ENCODE results near the gene PTPRN2.

PTPRN2 gene

GRCh38 chr7:158019726-158020705 is 567.6 kb downstream of the PTPRN2 start:
- Histone ChIP-seq H3K4me1 (ENCODE audit: insufficient read depth, low read length) (peaks cover 14% of the 10 kb centered on the region), H3K36me3 (ENCODE audit: insufficient read depth, low read length) (no peaks in the 10 kb centered on the region), H3K9ac (ENCODE audit: low read depth, low read length) (no peak overlapping the region), H3K9me3 (ENCODE audit: control insufficient read depth, insufficient read depth, low read length) (no peaks in the 10 kb centered on the region)

- H3K4me1 ChIP-seq (ENCODE audit: insufficient read depth, low read length), result peaks cover 19% of the 10 kb centered on the region
- no peak overlapping the region for H3K9ac ChIP-seq (ENCODE audit: low read depth, low read length)
- H3K36me3 ChIP-seq (ENCODE audit: insufficient read depth, low read length), result no peaks in the 10 kb centered on the region
- H3K9me3 ChIP-seq (ENCODE audit: control insufficient read depth, insufficient read depth, low read length), result no peaks in the 10 kb centered on the region
Observed at GRCh38 chr7:158018971-158019645, 568.5 kb downstream of the PTPRN2 start.

GRCh38 chr7:158018098-158018762 is 569.4 kb downstream of the PTPRN2 start:
- H3K9ac ChIP-seq (ENCODE audit: low read depth, low read length), result no peak overlapping the region
- no peaks in the 10 kb centered on the region for H3K9me3 ChIP-seq (ENCODE audit: control insufficient read depth, insufficient read depth, low read length)
- H3K4me1 ChIP-seq (ENCODE audit: insufficient read depth, low read length), result peaks cover 19% of the 10 kb centered on the region
- H3K36me3 ChIP-seq (ENCODE audit: insufficient read depth, low read length), result no peaks in the 10 kb centered on the region

GRCh38 chr7:158017111-158018097 is 570.2 kb downstream of the PTPRN2 start:
- Histone ChIP-seq H3K36me3 (ENCODE audit: insufficient read depth, low read length) (no peaks in the 10 kb centered on the region), H3K9ac (ENCODE audit: low read depth, low read length) (no peak overlapping the region; the same call in 1 of the 2 replicates), H3K4me1 (ENCODE audit: insufficient read depth, low read length) (peaks cover 19% of the 10 kb centered on the region), H3K9me3 (ENCODE audit: control insufficient read depth, insufficient read depth, low read length) (no peaks in the 10 kb centered on the region)

GRCh38 chr7:158016180-158017097 is 571.2 kb downstream of the PTPRN2 start:
- Histone ChIP-seq H3K36me3 (ENCODE audit: insufficient read depth, low read length) (no peaks in the 10 kb centered on the region), H3K9me3 (ENCODE audit: control insufficient read depth, insufficient read depth, low read length) (no peaks in the 10 kb centered on the region), H3K9ac (ENCODE audit: low read depth, low read length) (peak overlapping the region; percentile 58), H3K4me1 (ENCODE audit: insufficient read depth, low read length) (peaks cover 20% of the 10 kb centered on the region)

- no peaks in the 10 kb centered on the region for H3K9me3 ChIP-seq (ENCODE audit: control insufficient read depth, insufficient read depth, low read length)
- peaks cover 27% of the 10 kb centered on the region for H3K4me1 ChIP-seq (ENCODE audit: insufficient read depth, low read length)
- H3K9ac ChIP-seq (ENCODE audit: low read depth, low read length), result peak overlapping the region; percentile 58
- H3K36me3 ChIP-seq (ENCODE audit: insufficient read depth, low read length), result no peaks in the 10 kb centered on the region
Observed at GRCh38 chr7:158015403-158016179, 572.0 kb downstream of the PTPRN2 start.

- Histone ChIP-seq H3K36me3 (ENCODE audit: insufficient read depth, low read length) (no peaks in the 10 kb centered on the region), H3K9me3 (ENCODE audit: control insufficient read depth, insufficient read depth, low read length) (no peaks in the 10 kb centered on the region), H3K4me1 (ENCODE audit: insufficient read depth, low read length) (peaks cover 32% of the 10 kb centered on the region), H3K9ac (ENCODE audit: low read depth, low read length) (no peak overlapping the region)
Observed at GRCh38 chr7:158014976-158015375, 572.6 kb downstream of the PTPRN2 start.

GRCh38 chr7:158013085-158013668 is 574.4 kb downstream of the PTPRN2 start:
- no peaks in the 10 kb centered on the region for H3K36me3 ChIP-seq (ENCODE audit: insufficient read depth, low read length)
- no peaks in the 10 kb centered on the region for H3K9me3 ChIP-seq (ENCODE audit: control insufficient read depth, insufficient read depth, low read length)
- no peak overlapping the region for H3K9ac ChIP-seq (ENCODE audit: low read depth, low read length)
- H3K4me1 ChIP-seq (ENCODE audit: insufficient read depth, low read length), result peaks cover 45% of the 10 kb centered on the region

- Histone ChIP-seq H3K9ac (ENCODE audit: low read depth, low read length) (no peak overlapping the region), H3K36me3 (ENCODE audit: insufficient read depth, low read length) (no peaks in the 10 kb centered on the region), H3K4me1 (ENCODE audit: insufficient read depth, low read length) (peaks cover 39% of the 10 kb centered on the region), H3K9me3 (ENCODE audit: control insufficient read depth, insufficient read depth, low read length) (no peaks in the 10 kb centered on the region)
Observed at GRCh38 chr7:158011941-158012340, 575.7 kb downstream of the PTPRN2 start.

GRCh38 chr7:158010961-158011693 is 576.5 kb downstream of the PTPRN2 start:
- Histone ChIP-seq H3K4me1 (ENCODE audit: insufficient read depth, low read length) (peaks cover 35% of the 10 kb centered on the region), H3K9ac (ENCODE audit: low read depth, low read length) (no peak overlapping the region), H3K36me3 (ENCODE audit: insufficient read depth, low read length) (no peaks in the 10 kb centered on the region), H3K9me3 (ENCODE audit: control insufficient read depth, insufficient read depth, low read length) (no peaks in the 10 kb centered on the region)

- H3K4me1 ChIP-seq (ENCODE audit: insufficient read depth, low read length), result peaks cover 32% of the 10 kb centered on the region
- H3K36me3 ChIP-seq (ENCODE audit: insufficient read depth, low read length), result no peaks in the 10 kb centered on the region
- no peaks in the 10 kb centered on the region for H3K9me3 ChIP-seq (ENCODE audit: control insufficient read depth, insufficient read depth, low read length)
- H3K9ac ChIP-seq (ENCODE audit: low read depth, low read length), result no peak overlapping the region
Observed at GRCh38 chr7:158009886-158010285, 577.7 kb downstream of the PTPRN2 start.

Data from ES-I3 (cell line).